Gastroesophageal sphincter (tissue), 3 donors: Measurements from ENCODE around the gene PIP4K2A.
"Not testable (repeated sequence)": the region's sequence is repeated elsewhere in the genome, so short reads cannot be mapped to it uniquely, and the experiment has no call there.

Experiments used
- EP300 ChIP-seq: sonication (generic); formaldehyde crosslinking; IDR thresholded peaks from one replicate; pipeline ENCODE4 v1.6.1; 2017; ENCODE audit warnings: antibody characterized with exemption, mild to moderate bottlenecking
- POLR2A ChIP-seq, 2 donors: fragments of 450-650 bp; IDR thresholded peaks; one replicate each; pipeline ENCODE4 v1.6.1; 2017; ENCODE audit warnings: antibody characterized with exemption in 2 of 2, mild to moderate bottlenecking in 2 of 2, moderate library complexity in 1 of 2
- POLR2AphosphoS5 ChIP-seq: sonication (generic); formaldehyde crosslinking; IDR thresholded peaks from one replicate; pipeline ENCODE4 v1.6.1; 2017; ENCODE audit warnings: antibody characterized with exemption
- TF ChIP-seq, protein P1 (sequence below), 4 experiments: fragments of 200-600 bp in 2 of 4; fragments of 450-650 bp in 2 of 4; sonication (generic) in 1 of 4; IDR thresholded peaks; one replicate each; pipeline ENCODE4 v1.5.1; 2017 to 2019; ENCODE audit warnings: antibody characterized with exemption in 4 of 4, mild to moderate bottlenecking in 2 of 4, moderate library complexity in 2 of 4

DNA sequence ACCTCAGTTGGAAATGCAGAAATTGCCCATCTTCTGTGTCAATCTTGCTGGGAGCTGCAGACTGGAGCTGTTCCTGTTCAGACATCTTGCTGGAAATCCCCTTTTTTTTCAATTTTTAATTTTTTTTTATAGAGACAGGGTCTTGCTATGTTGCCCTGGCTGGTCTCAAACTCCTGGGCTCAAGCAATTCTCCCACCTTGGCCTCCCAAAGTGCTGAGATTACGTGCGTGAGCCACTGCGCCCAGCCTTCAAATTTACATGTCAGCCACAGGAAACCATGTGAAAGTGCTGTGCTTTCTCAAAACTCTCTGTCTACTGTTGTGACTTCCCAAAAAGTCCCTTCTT lies 200.0 kb downstream of the PIP4K2A start:
- TF ChIP-seq, protein P1, sequence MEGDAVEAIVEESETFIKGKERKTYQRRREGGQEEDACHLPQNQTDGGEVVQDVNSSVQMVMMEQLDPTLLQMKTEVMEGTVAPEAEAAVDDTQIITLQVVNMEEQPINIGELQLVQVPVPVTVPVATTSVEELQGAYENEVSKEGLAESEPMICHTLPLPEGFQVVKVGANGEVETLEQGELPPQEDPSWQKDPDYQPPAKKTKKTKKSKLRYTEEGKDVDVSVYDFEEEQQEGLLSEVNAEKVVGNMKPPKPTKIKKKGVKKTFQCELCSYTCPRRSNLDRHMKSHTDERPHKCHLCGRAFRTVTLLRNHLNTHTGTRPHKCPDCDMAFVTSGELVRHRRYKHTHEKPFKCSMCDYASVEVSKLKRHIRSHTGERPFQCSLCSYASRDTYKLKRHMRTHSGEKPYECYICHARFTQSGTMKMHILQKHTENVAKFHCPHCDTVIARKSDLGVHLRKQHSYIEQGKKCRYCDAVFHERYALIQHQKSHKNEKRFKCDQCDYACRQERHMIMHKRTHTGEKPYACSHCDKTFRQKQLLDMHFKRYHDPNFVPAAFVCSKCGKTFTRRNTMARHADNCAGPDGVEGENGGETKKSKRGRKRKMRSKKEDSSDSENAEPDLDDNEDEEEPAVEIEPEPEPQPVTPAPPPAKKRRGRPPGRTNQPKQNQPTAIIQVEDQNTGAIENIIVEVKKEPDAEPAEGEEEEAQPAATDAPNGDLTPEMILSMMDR (IDR thresholded peaks at IDR 0.05), result not testable (repeated sequence)
- TF ChIP-seq POLR2AphosphoS5; EP300; POLR2A (IDR thresholded peaks at IDR 0.05): not testable (repeated sequence)
